Measurements from ENCODE around the gene ACTN2. TPM values are rescaled to one million over a fixed set of nuclear protein-coding genes. Genes with fewer than 3 reads are reported as not detected.

The ACTN2 gene
- total and polyA plus RNA-seq, 3 donors from 2014 or later, result 27.0 to 54.9 (median 39.8) TPM

DNA sequence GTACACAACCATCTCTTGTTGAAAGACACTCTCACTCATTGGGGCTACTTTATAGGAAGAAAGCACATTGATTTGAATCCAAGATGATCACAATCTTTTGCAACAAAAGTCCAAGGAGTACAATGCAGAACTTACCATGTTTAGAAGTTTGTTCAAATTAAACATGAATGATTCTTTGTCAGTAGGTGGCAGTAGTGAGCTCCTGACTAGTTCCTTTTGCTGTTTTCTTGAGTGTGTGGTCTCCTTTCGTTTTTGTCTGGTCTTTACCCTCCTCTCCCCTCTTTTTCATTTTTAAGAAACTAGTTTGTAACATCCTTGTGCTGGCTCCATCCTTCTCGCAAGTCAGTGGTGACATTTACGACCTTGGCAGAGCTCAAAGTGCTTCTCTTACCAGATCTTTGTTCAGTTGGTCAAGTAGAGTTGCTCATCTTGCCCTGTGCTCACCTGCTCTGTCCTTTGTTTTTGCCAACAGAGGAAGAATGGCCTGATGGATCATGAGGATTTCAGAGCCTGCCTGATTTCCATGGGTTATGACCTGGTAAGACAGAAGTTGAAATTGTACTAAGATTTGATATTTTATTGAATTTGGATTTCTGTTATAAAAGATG, 73.1 kb downstream of the ACTN2 start:
- 48 to 51% methylated on average over 3 of the region's 3 CpGs for WGBS, 2 donors
- Histone ChIP-seq H3K4me1 (no peaks in the 10 kb centered on the region), H3K9me3 (no peaks in the 10 kb centered on the region), H3K36me3 (ENCODE audit: low read depth, missing control alignments) (no peaks in the 10 kb centered on the region), H3K4me3 (no peak overlapping the region), H3K27ac (no peak overlapping the region), H3K27me3 (no peaks in the 10 kb centered on the region)
- intact Hi-C loops (cut with DNase I; ENCODE audit: low total_unique reads), result no loop called here
- no peak for TF ChIP-seq POLR2A (IDR thresholded peaks at IDR 0.05)
- TF ChIP-seq, protein P1, sequence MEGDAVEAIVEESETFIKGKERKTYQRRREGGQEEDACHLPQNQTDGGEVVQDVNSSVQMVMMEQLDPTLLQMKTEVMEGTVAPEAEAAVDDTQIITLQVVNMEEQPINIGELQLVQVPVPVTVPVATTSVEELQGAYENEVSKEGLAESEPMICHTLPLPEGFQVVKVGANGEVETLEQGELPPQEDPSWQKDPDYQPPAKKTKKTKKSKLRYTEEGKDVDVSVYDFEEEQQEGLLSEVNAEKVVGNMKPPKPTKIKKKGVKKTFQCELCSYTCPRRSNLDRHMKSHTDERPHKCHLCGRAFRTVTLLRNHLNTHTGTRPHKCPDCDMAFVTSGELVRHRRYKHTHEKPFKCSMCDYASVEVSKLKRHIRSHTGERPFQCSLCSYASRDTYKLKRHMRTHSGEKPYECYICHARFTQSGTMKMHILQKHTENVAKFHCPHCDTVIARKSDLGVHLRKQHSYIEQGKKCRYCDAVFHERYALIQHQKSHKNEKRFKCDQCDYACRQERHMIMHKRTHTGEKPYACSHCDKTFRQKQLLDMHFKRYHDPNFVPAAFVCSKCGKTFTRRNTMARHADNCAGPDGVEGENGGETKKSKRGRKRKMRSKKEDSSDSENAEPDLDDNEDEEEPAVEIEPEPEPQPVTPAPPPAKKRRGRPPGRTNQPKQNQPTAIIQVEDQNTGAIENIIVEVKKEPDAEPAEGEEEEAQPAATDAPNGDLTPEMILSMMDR (IDR thresholded peaks at IDR 0.05), result peak in 2 of 3 experiments; percentile 50 to 63
- DNase-seq, result no peak

DNA sequence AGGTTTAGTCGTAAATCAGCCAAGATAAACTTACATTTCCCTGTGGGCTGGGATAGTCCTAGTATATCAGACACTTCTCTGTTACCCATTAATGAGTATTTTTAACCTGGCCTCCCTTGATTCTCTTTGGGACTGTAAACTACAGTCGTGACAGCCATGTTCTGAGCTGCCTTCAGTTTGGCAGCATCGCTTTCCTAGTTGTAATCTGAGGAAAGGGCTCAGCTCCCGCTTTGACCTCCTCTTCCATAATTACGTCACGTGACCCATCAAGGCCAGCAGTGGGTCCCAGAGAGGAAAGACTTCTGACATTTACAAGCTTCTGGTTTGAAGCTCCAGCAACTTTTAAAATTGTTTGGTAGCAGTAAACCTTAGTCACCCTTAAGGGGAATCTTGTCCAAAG, 74.2 kb downstream of the ACTN2 start:
- 69 to 72% methylated on average over 6 of the region's 6 CpGs for WGBS, 2 donors
- Histone ChIP-seq H3K27me3 (no peaks in the 10 kb centered on the region), H3K9me3 (no peaks in the 10 kb centered on the region), H3K36me3 (ENCODE audit: low read depth, missing control alignments) (no peaks in the 10 kb centered on the region), H3K27ac (no peak overlapping the region), H3K4me1 (no peaks in the 10 kb centered on the region), H3K4me3 (no peak overlapping the region)
- TF ChIP-seq POLR2A (IDR thresholded peaks at IDR 0.05), result no peak
- TF ChIP-seq, protein P1 (IDR thresholded peaks at IDR 0.05), result no peak
- intact Hi-C loops (cut with DNase I; ENCODE audit: low total_unique reads), result no loop called here
- no peak for DNase-seq

DNA sequence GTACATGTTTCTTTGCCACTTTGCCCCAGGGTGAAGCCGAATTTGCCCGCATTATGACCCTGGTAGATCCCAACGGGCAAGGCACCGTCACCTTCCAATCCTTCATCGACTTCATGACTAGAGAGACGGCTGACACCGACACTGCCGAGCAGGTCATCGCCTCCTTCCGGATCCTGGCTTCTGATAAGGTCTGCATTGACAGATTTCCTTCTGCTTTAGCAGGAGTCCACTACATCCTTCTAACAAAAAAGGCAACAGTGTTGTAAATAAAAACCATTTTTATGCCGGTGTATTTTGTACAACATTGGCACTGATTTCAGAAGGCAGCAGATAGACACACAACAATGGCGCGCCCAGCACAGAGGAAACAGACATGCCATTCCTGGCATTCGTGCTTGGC, 74.7 kb downstream of the ACTN2 start:
- H3K4me1 ChIP-seq, result no peaks in the 10 kb centered on the region
- no peaks in the 10 kb centered on the region for H3K27me3 ChIP-seq
- WGBS, 2 donors, result 84 to 94% methylated on average over 14 of the region's 14 CpGs
- H3K4me3 ChIP-seq, result no peak overlapping the region
- H3K36me3 ChIP-seq (ENCODE audit: low read depth, missing control alignments), result no peaks in the 10 kb centered on the region
- no peaks in the 10 kb centered on the region for H3K9me3 ChIP-seq
- no peak for DNase-seq
- H3K27ac ChIP-seq, result no peak overlapping the region
- TF ChIP-seq POLR2A (IDR thresholded peaks at IDR 0.05), result no peak
- TF ChIP-seq, protein P1 (IDR thresholded peaks at IDR 0.05), result no peak
- intact Hi-C loops (cut with DNase I; ENCODE audit: low total_unique reads), result no loop called here

- no peak for DNase-seq
- intact Hi-C loops (cut with DNase I; ENCODE audit: low total_unique reads), result no loop called here
- Histone ChIP-seq H3K36me3 (ENCODE audit: low read depth, missing control alignments) (no peaks in the 10 kb centered on the region), H3K27me3 (no peaks in the 10 kb centered on the region), H3K4me3 (no peak overlapping the region), H3K4me1 (peaks cover 5% of the 10 kb centered on the region), H3K9me3 (no peaks in the 10 kb centered on the region), H3K27ac (no peak overlapping the region)
- 90 to 91% methylated on average over 5 of the region's 5 CpGs for WGBS, 2 donors
- TF ChIP-seq, protein P1 (IDR thresholded peaks at IDR 0.05), result no peak
- no peak for TF ChIP-seq POLR2A (IDR thresholded peaks at IDR 0.05)
Observed at GRCh38 chr1:236761397-236762132, 75.3 kb downstream of the ACTN2 start.

All from testis (tissue), 3 donors.